Ovary (tissue), 3 donors: ENCODE results near the gene PRR18.

Source experiments
- CTCF ChIP-seq, 3 donors: fragments of 450-650 bp in 2 of 3; fragments of 200-600 bp in 1 of 3; IDR thresholded peaks; one replicate each; pipeline versions ENCODE4 v1.5.1 to v1.8.0; 2016 to 2022; ENCODE audit warnings: antibody characterized with exemption in 3 of 3, mild to moderate bottlenecking in 1 of 3
- EP300 ChIP-seq: sonication (generic); formaldehyde crosslinking; IDR thresholded peaks from one replicate; pipeline ENCODE4 v1.6.1; 2017; ENCODE audit warnings: antibody characterized with exemption
- POLR2A ChIP-seq: fragments of 450-650 bp; IDR thresholded peaks from one replicate; pipeline ENCODE4 v1.6.1; 2017; ENCODE audit warnings: antibody characterized with exemption, mild to moderate bottlenecking, moderate library complexity
- donor health status: DM: no; HTN: no; CAD: no.

- TF ChIP-seq CTCF (IDR thresholded peaks at IDR 0.05) = no peak
- TF ChIP-seq EP300 = no peak
- TF ChIP-seq POLR2A = no peak
Observed at GRCh38 chr6:166270706-166271375, 37.4 kb downstream of the PRR18 start.
